GM12872 (cell line): Measurements from ENCODE around the gene FNBP1.

Experiments
- TF ChIP-seq, protein P1 (sequence below): IDR thresholded peaks from 3 replicates; pipeline ENCODE4 v1.5.1; 2011; ENCODE audit warnings: low read depth, mild to moderate bottlenecking, low read length, moderate library complexity; ENCODE audit not compliant: insufficient read depth

The FNBP1 gene

DNA sequence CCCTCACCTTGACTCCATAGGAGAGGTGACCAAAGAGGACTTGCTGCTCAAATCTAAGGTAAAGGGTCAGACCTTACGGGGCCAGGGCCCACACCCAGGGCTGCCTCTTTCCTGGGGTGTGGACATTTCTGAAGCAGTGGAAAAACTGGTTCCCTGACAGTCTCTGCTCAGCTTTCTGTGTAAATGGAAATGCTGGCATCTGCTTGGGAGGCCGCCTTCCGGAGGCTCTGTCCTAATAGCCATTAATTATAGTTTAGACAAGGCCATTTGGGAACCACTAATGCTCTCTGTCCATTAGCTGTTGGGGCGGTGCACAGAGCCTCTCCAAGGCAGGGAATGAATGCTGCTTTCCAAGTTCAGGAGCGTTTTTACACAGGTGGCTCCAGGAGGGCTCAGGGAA is 190.4 kb downstream of the FNBP1 start:
- TF ChIP-seq, protein P1, sequence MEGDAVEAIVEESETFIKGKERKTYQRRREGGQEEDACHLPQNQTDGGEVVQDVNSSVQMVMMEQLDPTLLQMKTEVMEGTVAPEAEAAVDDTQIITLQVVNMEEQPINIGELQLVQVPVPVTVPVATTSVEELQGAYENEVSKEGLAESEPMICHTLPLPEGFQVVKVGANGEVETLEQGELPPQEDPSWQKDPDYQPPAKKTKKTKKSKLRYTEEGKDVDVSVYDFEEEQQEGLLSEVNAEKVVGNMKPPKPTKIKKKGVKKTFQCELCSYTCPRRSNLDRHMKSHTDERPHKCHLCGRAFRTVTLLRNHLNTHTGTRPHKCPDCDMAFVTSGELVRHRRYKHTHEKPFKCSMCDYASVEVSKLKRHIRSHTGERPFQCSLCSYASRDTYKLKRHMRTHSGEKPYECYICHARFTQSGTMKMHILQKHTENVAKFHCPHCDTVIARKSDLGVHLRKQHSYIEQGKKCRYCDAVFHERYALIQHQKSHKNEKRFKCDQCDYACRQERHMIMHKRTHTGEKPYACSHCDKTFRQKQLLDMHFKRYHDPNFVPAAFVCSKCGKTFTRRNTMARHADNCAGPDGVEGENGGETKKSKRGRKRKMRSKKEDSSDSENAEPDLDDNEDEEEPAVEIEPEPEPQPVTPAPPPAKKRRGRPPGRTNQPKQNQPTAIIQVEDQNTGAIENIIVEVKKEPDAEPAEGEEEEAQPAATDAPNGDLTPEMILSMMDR = no peak

DNA sequence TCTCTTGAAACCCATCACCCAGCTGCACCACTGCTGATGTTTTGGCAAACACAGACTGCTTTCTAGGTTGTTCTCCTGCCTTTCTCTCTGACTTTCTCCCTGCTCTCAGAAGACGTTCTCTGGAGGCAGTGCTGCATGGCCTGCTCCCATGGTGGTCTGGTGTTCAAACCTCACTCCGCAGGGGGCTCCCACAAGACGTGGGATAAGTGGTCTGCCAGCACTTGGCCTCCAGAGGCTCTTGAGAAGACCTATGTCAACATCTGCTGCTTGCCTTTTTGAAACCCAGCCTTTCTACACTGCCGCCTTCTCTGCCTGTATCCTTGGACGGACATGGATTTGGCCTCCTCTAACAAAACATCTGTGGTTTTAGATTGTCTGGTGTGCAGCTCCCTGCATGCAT is 191.2 kb downstream of the FNBP1 start:
- TF ChIP-seq, protein P1 = no peak

DNA sequence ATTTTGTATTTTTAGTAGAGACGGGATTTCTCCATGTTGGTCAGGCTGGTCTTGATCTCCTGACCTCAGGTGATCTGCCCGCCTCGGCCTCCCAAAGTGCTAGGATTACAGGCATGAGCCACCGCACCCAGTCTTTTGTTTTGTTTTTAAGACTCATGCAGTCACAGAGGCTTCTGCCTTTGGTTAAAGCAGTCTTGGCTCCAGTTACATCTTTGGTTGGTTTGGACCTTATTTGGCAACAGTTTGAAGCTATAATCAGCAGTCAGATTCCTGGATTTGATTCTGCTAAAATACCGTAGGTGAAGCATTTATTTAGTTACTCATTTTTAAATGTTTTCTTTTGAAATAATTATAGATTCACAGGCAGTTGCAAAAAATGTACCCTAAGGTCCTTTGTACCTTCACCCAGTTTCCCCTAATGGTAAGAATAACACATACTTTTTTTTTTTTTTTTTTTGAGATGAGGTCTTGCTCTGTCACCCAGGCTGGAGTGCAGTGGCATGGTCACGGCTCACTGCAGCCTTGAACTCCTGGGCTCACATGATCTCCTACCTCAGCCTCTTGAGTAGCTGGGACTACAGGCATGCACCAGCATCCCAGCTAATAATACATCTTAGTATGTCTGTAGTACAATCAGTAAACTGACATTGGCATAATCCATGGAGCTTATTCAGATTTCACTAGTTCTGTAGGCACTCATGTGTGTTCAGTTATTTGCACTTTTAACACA is 192.0 kb downstream of the FNBP1 start:
- TF ChIP-seq, protein P1 = no peak

DNA sequence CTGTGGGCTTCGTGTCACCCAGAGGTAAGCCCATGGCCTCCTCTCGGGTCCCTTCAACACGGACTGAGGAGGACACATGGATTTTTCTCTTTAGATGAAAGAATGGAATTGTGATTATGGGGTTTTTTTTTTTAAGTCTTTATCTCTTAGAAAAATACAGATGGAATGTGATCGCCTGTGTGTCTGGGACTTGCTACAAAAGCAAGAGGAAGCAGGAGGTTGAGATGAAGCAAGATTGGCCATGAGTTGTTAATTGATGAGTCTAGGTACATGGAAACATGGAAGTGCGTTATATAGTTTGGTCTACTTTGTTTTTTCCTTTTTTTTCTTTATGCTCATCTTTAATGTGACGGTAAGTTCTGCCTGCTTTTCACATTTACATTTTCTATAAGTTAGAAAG is 193.1 kb downstream of the FNBP1 start:
- TF ChIP-seq, protein P1 = no peak

DNA sequence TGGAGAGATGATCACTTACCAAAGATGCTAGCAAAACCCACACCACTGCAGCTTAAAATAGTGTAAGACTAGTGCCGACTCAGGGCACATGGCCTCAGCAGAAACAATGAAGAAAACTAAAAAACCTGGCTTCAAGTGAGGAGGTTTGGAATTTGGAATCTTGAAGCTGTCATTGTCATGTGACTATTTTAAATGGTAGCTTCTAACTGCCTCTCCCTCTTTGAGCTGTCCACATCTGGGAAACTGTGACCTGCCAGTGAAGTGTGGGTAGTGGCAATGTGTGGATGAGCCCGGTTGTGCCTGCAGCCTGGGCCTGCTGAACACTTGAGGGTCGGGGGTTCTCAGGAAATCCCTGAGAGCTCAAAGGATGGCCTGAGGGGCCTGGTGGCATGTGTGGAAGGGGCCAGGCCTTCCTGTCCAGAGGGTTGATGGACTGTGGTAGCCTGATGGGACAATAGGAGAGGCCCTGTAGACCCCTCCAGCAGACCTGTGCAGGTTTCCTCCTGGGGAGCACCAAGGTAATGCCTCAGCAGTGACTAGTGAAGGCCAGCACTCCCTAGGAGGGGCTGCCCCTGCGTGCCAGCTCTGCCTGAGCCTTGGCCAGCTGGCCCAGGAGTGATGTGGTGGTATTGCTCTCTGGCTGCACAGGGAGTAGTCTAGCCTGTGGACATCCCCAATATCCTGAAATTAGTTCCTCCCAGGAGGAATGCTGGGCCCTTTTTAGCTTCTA is 194.1 kb downstream of the FNBP1 start:
- TF ChIP-seq, protein P1 = no peak

DNA sequence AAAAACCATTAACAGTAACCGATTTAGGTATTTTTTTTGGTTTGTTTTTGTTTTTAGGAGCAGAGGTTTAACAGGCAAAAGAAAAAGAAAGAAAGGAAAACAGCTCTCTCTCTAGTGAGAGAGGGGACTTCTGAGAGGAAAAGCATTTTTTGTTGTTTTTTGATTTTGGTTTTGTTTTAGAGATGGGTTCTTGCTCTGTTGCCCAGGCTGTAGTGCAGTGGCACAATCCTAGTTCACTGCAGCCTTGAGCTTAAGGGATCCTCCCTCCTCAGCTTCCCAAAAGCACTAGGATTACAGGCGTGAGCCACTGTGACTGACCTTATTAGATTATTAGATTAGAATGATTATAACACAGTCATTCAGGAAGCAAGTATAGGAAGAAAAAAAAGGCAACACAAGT is 197.6 kb downstream of the FNBP1 start:
- TF ChIP-seq, protein P1 = no peak

DNA sequence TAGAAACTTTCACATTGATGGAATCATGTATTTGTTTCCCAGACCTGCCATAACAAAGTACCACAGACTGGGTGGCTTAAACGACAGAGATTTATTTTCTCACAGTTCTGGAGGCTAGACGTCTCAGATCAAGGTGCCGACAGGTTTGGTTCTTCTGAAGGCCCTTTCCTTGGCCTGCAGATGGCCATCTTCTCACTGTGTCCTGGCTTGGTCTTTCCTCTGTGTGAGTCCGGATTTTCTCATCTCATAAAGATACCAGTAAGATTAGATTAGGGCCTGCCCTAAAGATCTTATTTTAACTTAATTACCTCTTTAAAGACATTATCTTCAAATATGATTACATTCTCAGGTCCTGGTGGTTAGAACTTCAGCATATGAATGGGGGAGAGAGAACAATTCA is 201.9 kb downstream of the FNBP1 start:
- TF ChIP-seq, protein P1 = no peak
